Measurements from ENCODE around the gene GNG14.
A peak's percentile ranks its signal among the peaks of the same experiment; 100 is the strongest.

GNG14 gene

GRCh38 chr19:12669270-12670158 is 18.3 kb upstream of the GNG14 start:
- H3F3A ChIP-seq (ENCODE audit: insufficient read depth, low read length) = no peaks in the 10 kb centered on the region
- H4K20me1 ChIP-seq (ENCODE audit: insufficient read depth, low read length) = no peaks in the 10 kb centered on the region
- no peak for TF ChIP-seq EZH2 (IDR thresholded peaks at IDR 0.05; ENCODE audit: borderline replicate concordance, low read length)
- TF ChIP-seq CTCF (IDR thresholded peaks at IDR 0.05; ENCODE audit: low read length) = no peak
- peak overlapping the region; percentile 88 for H3K9ac ChIP-seq (ENCODE audit: low read length)
- peak overlapping the region; percentile 73 for H3K4me2 ChIP-seq (ENCODE audit: low read length)
- peaks cover 27% of the 10 kb centered on the region for H3K36me3 ChIP-seq (ENCODE audit: insufficient read depth, low read length)
- peaks cover 43% of the 10 kb centered on the region for H3K4me1 ChIP-seq (ENCODE audit: insufficient read depth, low read length, severe bottlenecking)
- peak overlapping the region; percentile 60 for H3K27ac ChIP-seq (ENCODE audit: low read depth, low read length, poor library complexity, severe bottlenecking)
- no peaks in the 10 kb centered on the region for H3K9me3 ChIP-seq (ENCODE audit: low read length)
- no peak overlapping the region for H2AFZ ChIP-seq (ENCODE audit: low read length)
- no peaks in the 10 kb centered on the region for H3K9me2 ChIP-seq (ENCODE audit: low read depth, low read length)
- no peaks in the 10 kb centered on the region for H3K79me2 ChIP-seq (ENCODE audit: insufficient read depth, low read length)
- peak overlapping the region; percentile 86 for H3K4me3 ChIP-seq (ENCODE audit: low read depth, low read length, poor library complexity, severe bottlenecking)
- no peaks in the 10 kb centered on the region for H3K27me3 ChIP-seq (ENCODE audit: insufficient read depth, low read length)

GRCh38 chr19:12670159-12670928 is 17.5 kb upstream of the GNG14 start:
- no peak for TF ChIP-seq CTCF (IDR thresholded peaks at IDR 0.05; ENCODE audit: low read length)
- no peak for TF ChIP-seq EZH2 (IDR thresholded peaks at IDR 0.05; ENCODE audit: borderline replicate concordance, low read length)
- H3F3A ChIP-seq (ENCODE audit: insufficient read depth, low read length) = no peaks in the 10 kb centered on the region
- no peaks in the 10 kb centered on the region for H3K79me2 ChIP-seq (ENCODE audit: insufficient read depth, low read length)
- no peaks in the 10 kb centered on the region for H3K27me3 ChIP-seq (ENCODE audit: insufficient read depth, low read length)
- H2AFZ ChIP-seq (ENCODE audit: low read length) = no peak overlapping the region
- H4K20me1 ChIP-seq (ENCODE audit: insufficient read depth, low read length) = no peaks in the 10 kb centered on the region
- H3K9me3 ChIP-seq (ENCODE audit: low read length) = no peaks in the 10 kb centered on the region
- H3K36me3 ChIP-seq (ENCODE audit: insufficient read depth, low read length) = peaks cover 26% of the 10 kb centered on the region
- H3K9ac ChIP-seq (ENCODE audit: low read length) = peak overlapping the region; percentile 88
- no peaks in the 10 kb centered on the region for H3K9me2 ChIP-seq (ENCODE audit: low read depth, low read length)
- H3K4me2 ChIP-seq (ENCODE audit: low read length) = peak overlapping the region; percentile 73
- H3K27ac ChIP-seq (ENCODE audit: low read depth, low read length, poor library complexity, severe bottlenecking) = no peak overlapping the region
- peak overlapping the region; percentile 86 for H3K4me3 ChIP-seq (ENCODE audit: low read depth, low read length, poor library complexity, severe bottlenecking)
- peaks cover 35% of the 10 kb centered on the region for H3K4me1 ChIP-seq (ENCODE audit: insufficient read depth, low read length, severe bottlenecking)

GRCh38 chr19:12672744-12673143 is 15.1 kb upstream of the GNG14 start:
- no peak overlapping the region for H3K9ac ChIP-seq (ENCODE audit: low read length)
- H3K9me2 ChIP-seq (ENCODE audit: low read depth, low read length) = no peaks in the 10 kb centered on the region
- no peak overlapping the region for H3K4me3 ChIP-seq (ENCODE audit: low read depth, low read length, poor library complexity, severe bottlenecking)
- TF ChIP-seq EZH2 (IDR thresholded peaks at IDR 0.05; ENCODE audit: borderline replicate concordance, low read length) (no peak), CTCF (IDR thresholded peaks at IDR 0.05; ENCODE audit: low read length) (no peak)
- H3K9me3 ChIP-seq (ENCODE audit: low read length) = no peaks in the 10 kb centered on the region
- no peak overlapping the region for H3K27ac ChIP-seq (ENCODE audit: low read depth, low read length, poor library complexity, severe bottlenecking)
- H3F3A ChIP-seq (ENCODE audit: insufficient read depth, low read length) = no peaks in the 10 kb centered on the region
- no peak overlapping the region for H2AFZ ChIP-seq (ENCODE audit: low read length)
- H3K27me3 ChIP-seq (ENCODE audit: insufficient read depth, low read length) = no peaks in the 10 kb centered on the region
- no peaks in the 10 kb centered on the region for H3K79me2 ChIP-seq (ENCODE audit: insufficient read depth, low read length)
- no peak overlapping the region for H3K4me2 ChIP-seq (ENCODE audit: low read length)
- H3K4me1 ChIP-seq (ENCODE audit: insufficient read depth, low read length, severe bottlenecking) = peaks cover 20% of the 10 kb centered on the region
- peaks cover 47% of the 10 kb centered on the region for H3K36me3 ChIP-seq (ENCODE audit: insufficient read depth, low read length)
- no peaks in the 10 kb centered on the region for H4K20me1 ChIP-seq (ENCODE audit: insufficient read depth, low read length)

Data from OCI-LY1 (cell line).